22Rv1 (cell line): ENCODE measurements around the gene ARIH2.

ENCODE experiments used
- ZFX ChIP-seq: fragments of 450-650 bp; IDR thresholded peaks from 2 replicates; pipeline ENCODE4 v1.6.1; 2017; ENCODE audit warnings: antibody characterized with exemption, borderline replicate concordance
- TF ChIP-seq, protein P1 (sequence below): fragments of 450-650 bp; IDR thresholded peaks from 2 replicates; pipeline ENCODE4 v1.5.1; 2017; ENCODE audit warnings: mild to moderate bottlenecking

DNA sequence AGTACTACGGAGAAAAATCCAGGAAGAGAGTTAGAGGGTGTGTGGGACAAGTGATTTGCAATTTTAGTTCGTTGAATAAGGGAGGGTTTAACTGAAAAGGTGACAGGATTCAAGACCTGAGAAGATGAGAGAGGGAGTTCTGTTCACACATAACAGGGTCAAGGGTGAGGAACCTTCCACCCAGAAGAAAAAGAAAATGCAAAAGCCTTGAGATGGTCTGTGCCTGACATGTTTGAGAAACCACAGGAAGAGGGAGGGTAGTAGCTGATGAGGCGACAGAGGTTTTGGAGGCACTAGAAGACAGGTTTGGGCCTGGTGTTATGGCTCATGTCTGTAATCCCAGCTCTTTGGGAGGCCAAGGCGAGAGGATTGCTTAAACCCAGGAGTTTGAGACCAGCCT lies 19.4 kb upstream of the ARIH2 start:
- TF ChIP-seq, protein P1, sequence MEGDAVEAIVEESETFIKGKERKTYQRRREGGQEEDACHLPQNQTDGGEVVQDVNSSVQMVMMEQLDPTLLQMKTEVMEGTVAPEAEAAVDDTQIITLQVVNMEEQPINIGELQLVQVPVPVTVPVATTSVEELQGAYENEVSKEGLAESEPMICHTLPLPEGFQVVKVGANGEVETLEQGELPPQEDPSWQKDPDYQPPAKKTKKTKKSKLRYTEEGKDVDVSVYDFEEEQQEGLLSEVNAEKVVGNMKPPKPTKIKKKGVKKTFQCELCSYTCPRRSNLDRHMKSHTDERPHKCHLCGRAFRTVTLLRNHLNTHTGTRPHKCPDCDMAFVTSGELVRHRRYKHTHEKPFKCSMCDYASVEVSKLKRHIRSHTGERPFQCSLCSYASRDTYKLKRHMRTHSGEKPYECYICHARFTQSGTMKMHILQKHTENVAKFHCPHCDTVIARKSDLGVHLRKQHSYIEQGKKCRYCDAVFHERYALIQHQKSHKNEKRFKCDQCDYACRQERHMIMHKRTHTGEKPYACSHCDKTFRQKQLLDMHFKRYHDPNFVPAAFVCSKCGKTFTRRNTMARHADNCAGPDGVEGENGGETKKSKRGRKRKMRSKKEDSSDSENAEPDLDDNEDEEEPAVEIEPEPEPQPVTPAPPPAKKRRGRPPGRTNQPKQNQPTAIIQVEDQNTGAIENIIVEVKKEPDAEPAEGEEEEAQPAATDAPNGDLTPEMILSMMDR, result no peak
- TF ChIP-seq ZFX, result no peak
